Activated CD4-positive, alpha-beta T cell treated with anti-CD3 and anti-CD28 coated beads for 4 hours (primary cell): Measurements from ENCODE around the gene OBI1.
"Not testable (repeated sequence)": the region's sequence is repeated elsewhere in the genome, so short reads cannot be mapped to it uniquely, and the experiment has no call there.

Experiments
- DNase-seq, 2 donors: peaks; one replicate each; pipeline ENCODE4 v3.0.0-alpha.2; 2020

Gene OBI1

DNA sequence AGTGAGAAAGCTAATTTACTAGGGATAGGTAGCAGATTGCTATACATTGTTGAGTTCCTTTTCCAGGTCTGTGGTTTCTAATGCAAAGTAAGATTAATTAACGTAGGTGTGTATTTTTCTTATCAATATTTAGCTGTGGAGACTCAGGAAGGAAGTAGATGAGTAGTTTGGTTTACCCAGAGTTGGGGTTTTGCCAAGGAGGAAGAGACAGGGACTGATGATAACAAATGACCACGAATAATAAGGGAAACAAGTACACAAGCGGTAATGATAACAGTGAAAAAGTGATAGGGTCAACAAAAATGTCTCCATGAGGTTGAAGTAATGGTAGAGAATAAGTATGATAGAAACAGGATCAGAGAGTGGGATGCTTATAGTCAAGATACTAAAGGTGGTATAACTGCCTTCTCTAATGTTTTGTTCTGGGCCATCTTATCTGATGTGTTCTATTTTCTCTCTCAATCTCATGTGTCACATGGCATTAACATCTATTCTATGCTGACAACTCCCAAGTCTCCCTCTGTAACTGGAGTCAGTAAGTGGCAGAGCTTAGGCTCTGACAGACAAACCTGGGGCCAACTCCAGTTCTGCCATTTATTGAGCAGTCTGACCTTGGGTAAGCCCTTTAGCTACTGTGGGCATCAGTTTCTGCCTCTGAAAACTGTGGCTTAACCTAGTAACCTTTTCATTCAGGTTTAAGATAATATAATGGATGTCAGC is 8.8 kb downstream of the OBI1 start:
- no peak for DNase-seq

DNA sequence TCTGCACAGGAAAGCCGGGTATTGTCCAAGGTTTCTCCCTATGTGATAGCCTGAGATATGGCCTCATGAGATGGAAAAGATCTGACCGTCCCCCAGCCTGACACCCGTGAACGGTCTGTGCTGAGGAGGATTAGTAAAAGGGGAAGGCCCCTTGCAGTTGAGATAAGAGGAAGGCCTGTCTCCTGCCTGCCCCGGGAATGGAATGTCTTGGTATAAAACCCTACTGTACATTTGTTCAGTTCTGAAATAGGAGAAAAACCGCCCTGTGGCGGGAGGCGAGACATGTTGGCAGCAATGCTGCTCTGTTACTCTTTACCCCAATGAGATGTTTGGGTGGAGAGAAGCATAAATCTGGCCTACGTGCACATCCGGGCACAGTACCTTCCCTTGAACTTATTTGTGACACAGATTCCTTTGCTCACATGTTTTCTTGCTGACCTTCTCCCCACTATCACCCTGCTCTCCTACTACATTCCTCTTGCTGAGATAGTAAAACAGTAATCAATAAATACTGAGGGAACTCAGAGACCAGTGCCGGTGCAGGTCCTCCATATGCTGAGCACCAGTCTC is 11.8 kb downstream of the OBI1 start:
- DNase-seq = not testable (repeated sequence)

DNA sequence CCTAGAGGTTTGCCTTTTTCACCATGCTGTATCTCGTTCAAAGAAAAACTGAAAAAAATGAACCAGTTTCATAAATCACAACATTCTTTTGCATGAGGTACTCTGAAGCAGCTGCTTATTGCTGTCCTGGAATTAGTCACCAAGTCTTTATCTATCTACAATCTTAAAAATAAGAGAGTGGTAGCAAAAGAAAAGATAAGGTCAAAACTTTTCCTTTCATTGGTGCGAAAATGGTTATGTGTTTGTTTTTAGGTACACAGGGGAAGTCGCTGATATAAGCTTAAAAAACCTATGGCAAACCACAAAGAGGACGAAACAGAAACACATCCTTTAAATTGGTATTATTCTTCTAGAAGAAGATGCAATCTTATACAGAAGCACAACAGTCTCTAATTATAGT is 20.7 kb downstream of the OBI1 start:
- no peak for DNase-seq

GRCh38 chr13:78636495-78636894 is 22.5 kb downstream of the OBI1 start:
- no peak for DNase-seq

DNA sequence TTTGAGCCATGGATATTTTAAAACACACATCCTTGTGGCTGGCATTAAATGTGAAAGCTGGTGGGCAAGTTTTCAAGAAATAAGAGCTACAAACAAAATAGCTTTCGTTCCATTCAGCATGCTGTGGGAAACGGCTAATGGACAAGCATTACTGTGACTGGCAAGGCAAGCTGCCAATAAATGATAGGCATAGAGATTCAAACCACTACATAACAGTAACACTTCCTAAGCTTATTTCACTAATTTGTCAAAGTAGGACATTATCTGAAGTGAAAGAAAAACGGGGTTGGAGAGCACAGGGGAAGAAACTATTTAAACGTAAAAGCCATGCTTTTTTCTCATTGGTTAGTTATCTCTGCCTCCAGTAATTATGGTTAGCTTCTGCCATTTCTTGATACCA is 26.0 kb downstream of the OBI1 start:
- no peak for DNase-seq

DNA sequence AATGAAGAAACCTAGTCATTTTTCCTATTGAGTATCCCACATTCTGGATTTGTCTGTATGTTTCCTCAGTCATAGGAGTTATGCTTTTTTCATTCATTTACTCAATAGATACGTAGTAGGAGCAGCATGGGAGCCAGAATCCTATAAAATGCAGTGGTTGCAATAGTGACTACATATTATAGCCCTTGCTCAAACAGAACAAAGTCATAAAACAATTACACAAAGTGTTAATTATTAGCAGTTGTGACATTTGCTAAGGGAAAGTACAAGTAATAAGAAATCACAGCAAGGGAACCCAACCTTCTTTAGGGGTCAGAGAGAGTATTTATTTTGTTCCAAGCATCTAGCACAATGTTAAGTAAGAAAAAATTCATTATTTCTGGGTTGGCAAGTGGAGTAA is 27.9 kb downstream of the OBI1 start:
- DNase-seq = no peak

- no peak for DNase-seq
Measured at GRCh38 chr13:78630511-78630910, 28.4 kb downstream of the OBI1 start.

- DNase-seq = no peak
Measured at GRCh38 chr13:78625384-78625783, 33.6 kb downstream of the OBI1 start.

- DNase-seq = no peak
Measured at GRCh38 chr13:78623132-78623531, 35.8 kb downstream of the OBI1 start.

DNA sequence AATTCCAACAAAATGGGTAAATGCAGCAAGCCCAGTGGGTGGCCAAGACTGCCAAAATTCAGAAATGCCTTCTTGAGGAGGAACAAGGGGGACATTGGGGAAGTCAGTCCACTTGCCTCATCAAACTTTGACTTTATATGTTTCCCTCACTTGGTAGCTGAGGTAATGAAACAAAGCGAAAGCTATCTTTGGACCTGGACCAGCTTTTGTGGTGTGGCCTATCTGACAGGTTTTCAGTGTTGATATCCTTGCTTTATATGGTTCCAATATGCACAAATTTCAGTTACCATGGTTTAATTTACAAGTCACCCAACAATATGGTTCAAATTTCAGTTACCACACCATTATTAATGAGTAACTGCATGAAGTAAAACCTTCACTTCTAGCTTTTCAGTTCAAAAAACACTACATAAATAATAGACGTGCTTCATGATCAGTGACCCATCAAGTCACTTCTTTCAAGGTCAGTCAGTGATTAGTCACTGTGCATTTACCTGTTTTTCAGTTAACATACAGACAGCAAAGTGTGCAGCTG is 38.0 kb downstream of the OBI1 start:
- no peak for DNase-seq

DNA sequence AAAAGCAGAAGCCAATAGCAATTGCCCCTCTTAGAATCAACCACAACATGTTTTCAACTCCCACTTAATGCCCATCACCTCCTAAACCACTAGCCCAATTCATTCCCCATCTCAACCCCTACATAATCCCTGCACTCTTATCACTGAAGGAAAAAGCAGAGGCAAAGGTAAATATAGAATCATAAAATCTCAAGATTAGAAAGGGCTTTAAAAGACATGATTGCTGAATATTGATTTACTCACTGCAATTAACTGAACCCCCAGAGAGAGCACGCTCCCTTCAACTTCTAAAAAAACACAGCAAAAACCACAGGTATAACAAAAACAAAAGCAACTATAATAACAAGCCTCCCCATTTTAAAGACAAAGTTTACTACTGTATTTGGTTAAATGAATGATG is 40.5 kb downstream of the OBI1 start:
- no peak for DNase-seq

GRCh38 chr13:78611040-78611439 is 47.9 kb downstream of the OBI1 start:
- no peak for DNase-seq

DNA sequence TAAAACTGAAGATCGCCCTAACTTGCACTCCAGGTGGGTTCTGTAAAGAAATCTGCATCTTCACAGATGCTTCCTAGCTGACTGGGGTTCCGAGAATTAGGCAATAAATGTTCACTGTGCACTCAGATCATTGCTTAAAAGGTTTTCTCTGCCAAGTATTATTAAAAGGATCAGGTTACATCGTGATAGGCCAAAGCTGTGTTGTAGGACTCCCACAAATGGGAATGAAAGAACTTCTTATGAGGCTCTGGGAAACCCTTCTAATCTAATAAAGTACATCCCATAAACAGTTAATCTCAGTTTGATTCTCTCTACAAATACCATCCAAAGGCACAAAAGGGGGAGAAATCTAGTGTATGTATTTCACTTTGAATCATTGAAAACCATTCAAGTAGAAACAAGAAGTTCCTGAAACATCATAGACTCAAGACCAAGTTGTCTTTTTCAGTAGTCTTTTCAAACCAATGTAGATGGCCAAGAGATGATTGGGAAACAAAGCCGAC is 48.5 kb downstream of the OBI1 start:
- DNase-seq = no peak

DNA sequence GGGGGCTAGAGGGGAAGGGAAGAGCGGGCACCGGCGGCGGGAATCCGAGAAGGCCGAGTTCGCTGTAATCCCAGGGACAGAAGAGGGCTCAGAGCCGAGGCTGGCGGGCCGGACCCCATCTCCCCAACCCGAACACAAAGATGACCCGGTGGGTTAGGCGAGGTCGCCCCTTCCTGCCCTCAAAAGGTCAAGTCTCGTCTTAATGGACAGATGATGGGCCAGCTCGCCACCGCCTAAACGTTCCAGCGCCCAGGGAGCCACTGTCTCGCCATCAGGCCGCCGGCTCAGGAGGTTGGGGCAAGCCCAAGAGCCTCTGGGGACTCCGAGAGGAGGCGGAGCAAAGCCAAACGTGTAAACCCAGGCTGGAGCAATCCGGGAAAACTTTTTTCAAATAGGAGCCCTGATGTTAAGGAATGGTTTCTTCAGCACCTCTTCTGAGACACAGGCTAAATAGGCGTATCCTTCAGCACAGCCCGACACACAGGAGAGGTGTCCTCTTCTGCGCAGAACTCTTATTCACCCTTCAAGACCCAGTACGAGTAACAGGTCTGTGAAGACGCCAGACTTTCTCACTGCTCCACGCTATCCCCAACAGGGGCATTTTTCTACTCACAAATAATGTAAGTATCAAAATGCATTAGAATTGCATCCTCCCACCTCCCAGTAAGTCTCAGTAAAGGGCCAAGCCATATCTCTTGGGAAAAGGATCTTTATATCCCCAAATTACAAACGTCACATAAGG is 49.3 kb downstream of the OBI1 start:
- DNase-seq = no peak

GRCh38 chr13:78608688-78609463 is 50.1 kb downstream of the OBI1 start:
- DNase-seq = no peak

- DNase-seq = no peak
Measured at GRCh38 chr13:78608252-78608687, 50.7 kb downstream of the OBI1 start.

- DNase-seq = no peak
Measured at GRCh38 chr13:78607409-78608251, 51.3 kb downstream of the OBI1 start.

GRCh38 chr13:78606471-78607408 is 52.2 kb downstream of the OBI1 start:
- DNase-seq = no peak

- no peak for DNase-seq
Measured at GRCh38 chr13:78604782-78605611, 54.0 kb downstream of the OBI1 start.
